Mucosa of descending colon (tissue), 3 donors: ENCODE results near the gene ESF1. TPM values are rescaled to one million over a fixed set of nuclear protein-coding genes. Genes with fewer than 3 reads are reported as not detected.
A peak's percentile ranks its signal among the peaks of the same experiment; 100 is the strongest.

Source experiments
- ATAC-seq: fragments of 200-7000 bp; cut with Tn5 transposase; one replicate; pipeline ENCODE4 v1.9.1; 2020; ENCODE audit warnings: mild to moderate bottlenecking, moderate library complexity
- DNase-seq, 3 donors: peaks; one replicate each; pipeline ENCODE4 v3.0.0-alpha.2; 2020
- H3K36me3 ChIP-seq: fragments of 200-600 bp; one replicate; pipeline ENCODE4 v1.8.0; 2021; ENCODE audit warnings: low read depth, mild to moderate bottlenecking
- H3K4me1 ChIP-seq: fragments of 200-600 bp; one replicate; pipeline ENCODE4 v1.8.0; 2021; ENCODE audit warnings: low read depth, mild to moderate bottlenecking
- H3K4me3 ChIP-seq: fragments of 200-600 bp; one replicate; pipeline ENCODE4 v1.8.0; 2021; ENCODE audit warnings: mild to moderate bottlenecking
- H3K9me3 ChIP-seq: fragments of 200-600 bp; one replicate; pipeline ENCODE4 v1.8.0; 2021; ENCODE audit warnings: mild to moderate bottlenecking
- CTCF ChIP-seq: fragments of 200-600 bp; IDR thresholded peaks from one replicate; pipeline ENCODE4 v1.8.0; 2022; ENCODE audit warnings: antibody characterized with exemption, mild to moderate bottlenecking
- intact Hi-C, 2 donors: fragments of 100-400 bp; cut with DNase I in 1 of 2; cut with micrococcal nuclease in 1 of 2; formaldehyde crosslinking; loops; one replicate each; pipeline versions ENCODE4 v1.11.0 to v1.11.1; 2022; cut with DNase I, micrococcal nuclease
- total RNA-seq, 3 donors: library from RNA; stranded (reverse); fragmentation: NEBNext Ultra II Directional in 2 of 3; extraction: Animal tissue kit (Norgen Biotek cat#: 25700) in 2 of 3; gene quantifications; one replicate each; pipeline versions ENCODE4 v1.2.1 to v1.2.4, GENCODE V29; 2021 to 2023
- donor health status: DM: no; HTN: no; CAD: no; lungs with moderate emphysema.
- donor health status: DM: no; HTN: no; CAD: no.
- donor health status: DM: no; HTN: yes; CAD: no.

Gene ESF1
- total RNA-seq, 3 donors from 2014 or later: 10.0 to 16.2 (median 10.9) TPM

- no peaks in the 10 kb centered on the region for H3K4me1 ChIP-seq
- H3K9me3 ChIP-seq: no peaks in the 10 kb centered on the region
- TF ChIP-seq CTCF: no peak
- no peak for ATAC-seq
- DNase-seq: no peak
- H3K36me3 ChIP-seq: no peaks in the 10 kb centered on the region
- H3K4me3 ChIP-seq: no peak overlapping the region
- intact Hi-C loops: no loop called here
Observed at GRCh38 chr20:13684566-13685222, 100.0 kb downstream of the ESF1 start.

DNA sequence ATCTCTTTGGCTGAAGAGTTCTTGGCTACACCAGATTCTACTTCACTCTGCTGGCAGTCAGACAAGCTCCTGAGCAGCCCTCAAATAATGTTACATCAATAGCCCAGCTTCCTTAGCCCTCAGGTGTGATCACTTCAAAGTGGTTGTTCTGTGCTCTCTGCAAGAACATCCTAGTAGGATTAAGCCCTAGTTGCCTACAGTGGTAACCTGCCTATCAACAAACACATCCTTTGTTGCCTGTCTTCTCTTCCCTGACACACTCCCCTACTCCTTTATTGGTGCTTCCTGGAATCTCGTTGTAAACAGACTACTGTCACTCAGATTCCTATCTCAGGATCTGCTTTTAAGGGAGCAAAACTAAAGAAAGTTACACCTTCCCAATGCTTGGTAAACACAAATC is 100.9 kb downstream of the ESF1 start:
- no peak for TF ChIP-seq CTCF
- intact Hi-C loops: no loop called here
- Histone ChIP-seq H3K4me1 (no peaks in the 10 kb centered on the region), H3K4me3 (no peak overlapping the region), H3K36me3 (no peaks in the 10 kb centered on the region), H3K9me3 (no peaks in the 10 kb centered on the region)
- ATAC-seq (no peak), DNase-seq (no peak)

DNA sequence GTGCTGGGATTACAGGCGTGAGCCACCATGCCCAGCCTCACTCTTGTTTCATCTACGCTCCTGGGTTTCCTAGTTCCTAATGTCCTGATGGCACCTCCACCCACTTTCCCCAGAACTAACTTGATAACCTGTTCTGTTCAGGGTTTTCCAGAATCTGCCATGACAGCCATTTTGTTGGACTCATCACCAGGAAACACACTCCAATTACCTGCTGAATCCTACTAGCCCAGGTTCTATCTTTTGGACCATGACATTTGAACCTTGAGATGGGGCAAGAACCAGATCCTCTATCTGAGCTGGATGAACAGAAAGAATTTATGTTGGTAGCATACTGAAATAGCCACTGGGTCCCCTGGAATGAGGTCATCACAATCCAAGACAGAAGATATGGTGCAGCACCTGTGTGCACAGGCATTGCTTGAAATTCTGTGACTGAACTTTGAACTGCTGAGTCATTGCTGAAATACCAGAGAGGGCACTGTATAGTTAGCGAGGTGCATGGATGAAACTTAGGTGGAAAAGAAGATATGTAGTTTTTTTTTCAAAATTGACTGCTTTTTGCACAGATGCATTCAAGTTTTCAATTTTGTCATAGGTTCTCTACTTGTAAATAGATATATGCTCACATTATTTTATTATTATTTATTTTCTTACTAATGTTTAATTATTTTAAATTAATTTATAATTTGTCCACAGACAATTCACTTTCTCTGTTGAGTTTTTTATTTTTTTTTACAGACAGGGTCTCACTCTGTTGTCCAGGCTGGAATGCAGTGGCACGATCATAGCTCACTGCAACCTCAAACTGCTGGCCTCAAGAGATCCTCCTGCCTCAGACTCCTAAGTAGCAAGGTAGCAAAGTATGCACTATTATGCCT is 103.2 kb downstream of the ESF1 start:
- Histone ChIP-seq H3K4me3 (no peak overlapping the region), H3K36me3 (no peaks in the 10 kb centered on the region), H3K9me3 (no peaks in the 10 kb centered on the region), H3K4me1 (no peaks in the 10 kb centered on the region)
- peak; percentile 89 for ATAC-seq
- no peak for TF ChIP-seq CTCF
- peak in 1 of 3 donors; percentile 8 for DNase-seq
- intact Hi-C loops: no loop called here

GRCh38 chr20:13678944-13679343 is 105.8 kb downstream of the ESF1 start:
- Histone ChIP-seq H3K4me3 (no peak overlapping the region), H3K9me3 (no peaks in the 10 kb centered on the region), H3K4me1 (no peaks in the 10 kb centered on the region), H3K36me3 (no peaks in the 10 kb centered on the region)
- no peak for ATAC-seq
- TF ChIP-seq CTCF: no peak
- no peak for DNase-seq
- intact Hi-C loops: no loop called here

GRCh38 chr20:13677241-13677640 is 107.5 kb downstream of the ESF1 start:
- ATAC-seq: no peak
- H3K36me3 ChIP-seq: no peaks in the 10 kb centered on the region
- intact Hi-C loops: no loop called here
- no peak overlapping the region for H3K4me3 ChIP-seq
- no peaks in the 10 kb centered on the region for H3K4me1 ChIP-seq
- no peak for TF ChIP-seq CTCF
- H3K9me3 ChIP-seq: no peaks in the 10 kb centered on the region
- no peak for DNase-seq
